Chondrocyte (in vitro differentiated cells): ENCODE measurements around the gene MYOCOS. TPM values are rescaled to one million over a fixed set of nuclear protein-coding genes. Genes with fewer than 3 reads are reported as not detected.
A peak's percentile ranks its signal among the peaks of the same experiment; 100 is the strongest.

Experiments used
- DNase-seq: peaks from one replicate; pipeline ENCODE4 v3.0.0; 2021; ENCODE audit warnings: mixed read lengths, low spot score
- H3K27ac Mint-ChIP-seq: one replicate; pipeline ENCODE4 v1.8.0; 2021; ENCODE audit warnings: mild to moderate bottlenecking, moderate library complexity, mixed read lengths; ENCODE audit not compliant: unreplicated experiment
- H3K27me3 Mint-ChIP-seq: 2 replicates; pipeline ENCODE4 v1.8.0; 2021; ENCODE audit warnings: low read depth, mixed read lengths
- H3K36me3 Mint-ChIP-seq: 2 replicates; pipeline ENCODE4 v1.8.0; 2021; ENCODE audit warnings: low read depth, mixed read lengths
- H3K4me1 Mint-ChIP-seq: 2 replicates; pipeline ENCODE4 v1.8.0; 2021; ENCODE audit warnings: low read depth, mild to moderate bottlenecking, mixed read lengths
- H3K4me3 Mint-ChIP-seq: one replicate; pipeline ENCODE4 v1.8.0; 2021; ENCODE audit warnings: mild to moderate bottlenecking, moderate library complexity, mixed read lengths; ENCODE audit not compliant: unreplicated experiment
- H3K9me3 Mint-ChIP-seq: 2 replicates; pipeline ENCODE4 v1.8.0; 2021; ENCODE audit warnings: low read depth, mixed read lengths
- CTCF ChIP-seq: fragments of 200-600 bp; sonication (generic); IDR thresholded peaks from 2 replicates; pipeline ENCODE4 v1.5.0; 2021; ENCODE audit warnings: antibody characterized with exemption, mild to moderate bottlenecking, moderate library complexity
- total RNA-seq: library from RNA; stranded (reverse); gene quantifications from 3 replicates; pipeline ENCODE4 v1.2.1, GENCODE V29; 2021

Gene MYOCOS
- total RNA-seq, 1 donor from 2014 or later: 0.12 TPM

- Mint-ChIP-seq H3K4me3 (no peak overlapping the region), H3K36me3 (peaks cover 32% of the 10 kb centered on the region), H3K27me3 (no peaks in the 10 kb centered on the region), H3K9me3 (no peaks in the 10 kb centered on the region), H3K27ac (no peak overlapping the region), H3K4me1 (peaks cover 4% of the 10 kb centered on the region)
- no peak for TF ChIP-seq CTCF
- no peak for DNase-seq
Observed at GRCh38 chr1:171583591-171584201, 38.3 kb upstream of the MYOCOS start.

- DNase-seq: no peak
- Mint-ChIP-seq H3K4me1 (peaks cover 22% of the 10 kb centered on the region), H3K27me3 (no peaks in the 10 kb centered on the region), H3K36me3 (peaks cover 37% of the 10 kb centered on the region), H3K4me3 (no peak overlapping the region), H3K27ac (no peak overlapping the region), H3K9me3 (no peaks in the 10 kb centered on the region)
- TF ChIP-seq CTCF: no peak
Observed at GRCh38 chr1:171585715-171586114, 36.3 kb upstream of the MYOCOS start.

GRCh38 chr1:171588230-171588629 lies 33.8 kb upstream of the MYOCOS start:
- no peak for DNase-seq
- no peak for TF ChIP-seq CTCF
- Mint-ChIP-seq H3K4me3 (no peak overlapping the region), H3K36me3 (peaks cover 58% of the 10 kb centered on the region), H3K9me3 (no peaks in the 10 kb centered on the region), H3K27ac (no peak overlapping the region), H3K4me1 (peaks cover 22% of the 10 kb centered on the region), H3K27me3 (no peaks in the 10 kb centered on the region)

GRCh38 chr1:171590022-171590421 lies 32.0 kb upstream of the MYOCOS start:
- no peak for DNase-seq
- peaks cover 20% of the 10 kb centered on the region for H3K4me1 Mint-ChIP-seq
- no peaks in the 10 kb centered on the region for H3K27me3 Mint-ChIP-seq
- H3K27ac Mint-ChIP-seq: peak overlapping the region; percentile 34
- H3K9me3 Mint-ChIP-seq: no peaks in the 10 kb centered on the region
- no peak overlapping the region for H3K4me3 Mint-ChIP-seq
- H3K36me3 Mint-ChIP-seq: peaks cover 54% of the 10 kb centered on the region
- no peak for TF ChIP-seq CTCF

- peaks cover 11% of the 10 kb centered on the region for H3K4me1 Mint-ChIP-seq
- no peak for TF ChIP-seq CTCF
- peaks cover 38% of the 10 kb centered on the region for H3K36me3 Mint-ChIP-seq
- peaks cover 11% of the 10 kb centered on the region for H3K9me3 Mint-ChIP-seq
- no peaks in the 10 kb centered on the region for H3K27me3 Mint-ChIP-seq
- no peak overlapping the region for H3K4me3 Mint-ChIP-seq
- no peak for DNase-seq
- peak overlapping the region; percentile 89 for H3K27ac Mint-ChIP-seq
Observed at GRCh38 chr1:171595324-171595723, 26.7 kb upstream of the MYOCOS start.
